ENCODE data around the gene SKOR1.

Gene SKOR1

DNA sequence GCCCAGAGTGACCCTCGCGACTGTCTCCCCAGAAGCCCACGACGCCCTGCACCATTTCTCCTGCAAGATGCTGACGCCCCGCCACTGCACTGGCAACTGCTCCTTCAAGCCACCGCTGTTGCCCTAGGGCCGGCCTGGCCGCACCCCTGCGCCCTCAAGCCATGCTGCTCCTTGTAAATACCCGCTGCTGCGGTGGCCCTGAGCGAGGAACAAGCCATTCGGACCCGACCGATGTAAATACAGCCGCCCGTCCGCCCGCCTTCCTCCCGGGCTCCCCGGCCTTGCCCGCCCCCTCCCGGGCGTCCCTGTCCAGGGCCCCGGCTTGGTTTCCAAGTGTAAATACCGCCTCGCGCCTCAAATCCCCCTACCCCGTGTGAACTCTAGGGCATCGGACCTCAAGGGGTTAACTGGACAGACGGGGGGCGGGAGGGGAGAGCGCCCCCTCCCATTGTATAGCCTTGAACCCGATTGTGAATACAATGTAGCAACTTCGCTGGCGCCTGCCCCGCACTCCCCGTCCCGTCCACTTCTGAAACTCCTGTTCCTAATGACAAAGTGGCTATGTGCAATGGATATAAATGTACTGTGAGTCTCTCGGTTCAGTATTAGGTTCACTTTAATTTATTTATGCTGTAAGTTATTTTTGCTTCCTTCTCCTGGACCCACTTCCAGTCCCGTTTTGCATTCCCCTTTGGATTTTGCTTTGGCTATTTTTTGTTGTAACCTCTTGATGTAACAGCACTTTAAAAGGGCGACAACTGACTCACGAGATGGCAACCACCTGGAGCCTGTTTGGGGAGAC, 8.6 kb downstream of the SKOR1 start:
- DNase-seq: no peak

DNA sequence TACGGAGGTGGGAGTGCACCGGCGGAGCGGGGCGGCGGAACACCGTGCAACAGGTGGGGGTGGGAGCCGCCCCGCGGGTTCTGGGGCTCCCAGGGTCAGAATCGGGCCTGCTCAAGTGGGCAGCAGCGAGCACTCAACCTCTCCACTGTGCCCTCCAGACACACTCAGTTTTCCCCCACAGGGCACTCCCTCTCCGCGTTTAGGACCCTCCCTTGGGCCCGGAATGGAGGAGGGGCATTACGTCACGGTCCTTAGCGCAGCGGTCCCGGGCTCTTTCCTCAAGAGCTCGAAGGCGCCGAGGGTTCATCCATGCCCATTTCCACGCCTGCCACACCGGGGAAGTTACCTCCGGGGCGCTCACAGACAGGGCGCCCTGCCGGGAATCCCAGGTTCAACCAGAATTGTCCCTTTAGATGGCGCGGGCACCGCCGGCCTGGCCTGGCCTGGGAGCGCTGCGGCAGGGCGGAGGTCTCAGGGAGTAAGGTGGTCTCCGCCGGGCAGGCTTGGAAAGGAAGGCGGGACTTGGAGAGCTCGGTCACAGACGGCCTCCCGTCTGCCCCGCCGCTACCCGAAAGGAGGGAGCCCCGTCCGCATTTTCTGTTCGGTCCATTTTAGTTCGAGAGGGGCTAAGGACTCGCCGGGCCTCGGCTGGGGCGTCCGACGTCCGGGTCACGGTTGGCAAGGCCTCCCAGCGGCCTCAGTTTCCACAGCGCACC, 9.4 kb downstream of the SKOR1 start:
- no peak for DNase-seq

DNA sequence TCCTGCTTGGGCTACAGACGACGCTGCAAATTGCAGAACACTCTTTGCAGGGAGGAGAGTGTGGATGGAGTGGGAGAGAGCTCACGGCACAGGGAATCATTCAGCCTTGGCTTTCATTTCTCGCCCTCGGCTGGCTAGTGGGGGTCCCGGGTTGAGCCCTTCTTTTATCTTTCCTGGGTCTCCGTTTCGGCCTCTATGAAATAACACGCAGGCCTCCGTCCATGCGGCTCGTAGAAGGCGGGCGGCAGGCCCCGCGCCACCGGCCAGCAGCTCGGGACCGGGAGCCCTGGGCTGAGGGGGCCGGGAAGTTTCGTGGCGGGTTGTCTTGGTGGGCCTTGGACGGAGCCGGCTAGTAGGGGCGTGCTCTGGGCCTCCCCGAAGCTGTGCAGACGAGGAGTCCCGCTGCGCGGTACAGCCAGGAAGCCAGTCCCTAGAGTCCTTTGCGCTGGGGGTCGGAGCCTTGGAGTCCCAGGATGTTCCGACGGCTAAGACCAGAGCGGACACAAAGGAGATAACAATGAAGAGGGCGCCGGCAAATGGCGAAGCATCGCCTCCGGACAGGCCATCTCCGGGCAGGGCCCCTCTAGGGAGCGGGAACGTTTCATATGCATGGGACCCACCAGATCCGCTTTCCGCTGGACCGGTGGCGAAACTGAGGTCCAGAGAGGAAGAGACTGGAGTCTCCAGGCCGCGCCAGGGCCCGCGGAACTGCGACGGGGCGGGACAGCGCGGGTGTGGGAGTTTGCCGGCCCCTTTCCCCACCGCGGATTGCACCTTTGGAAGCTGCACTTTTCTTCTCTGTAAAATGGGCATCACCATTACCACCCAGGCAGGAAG, 10.2 kb downstream of the SKOR1 start:
- DNase-seq: no peak

DNA sequence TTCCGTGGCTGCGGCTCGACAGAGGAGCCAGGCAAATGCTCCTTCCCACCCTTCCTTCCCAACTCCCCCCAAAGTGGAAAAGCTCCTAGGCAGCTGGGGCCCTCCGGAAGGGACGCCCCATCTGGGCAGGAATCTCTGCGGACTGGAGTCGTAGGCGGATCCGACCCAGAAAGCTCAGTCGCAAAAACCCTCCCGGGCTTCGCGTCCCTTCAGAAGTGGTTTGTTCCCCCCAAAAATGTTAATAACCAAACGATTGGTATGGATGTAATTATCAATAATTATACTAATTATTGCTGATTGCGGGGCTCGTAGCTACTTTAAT, 10.8 kb downstream of the SKOR1 start:
- DNase-seq: no peak

DNA sequence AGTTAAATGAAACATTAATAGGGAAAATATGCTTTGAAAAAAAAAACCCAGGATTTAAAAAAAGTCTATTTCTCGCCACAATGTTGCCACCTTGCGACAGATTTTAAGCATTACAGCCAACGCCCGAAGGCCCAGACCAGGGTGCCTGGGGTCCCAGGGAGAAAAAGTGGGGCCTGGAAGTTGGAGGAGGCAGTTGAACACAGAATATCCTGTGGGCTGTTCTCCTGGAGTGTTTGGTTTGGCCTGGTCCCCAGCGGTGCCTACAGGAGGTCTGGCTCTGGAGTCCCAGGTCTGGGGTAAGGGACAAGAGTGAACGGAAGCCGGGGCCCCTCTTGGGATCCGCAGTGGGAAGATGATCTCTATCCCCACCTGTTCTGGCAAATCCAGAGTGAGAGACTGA, 11.2 kb downstream of the SKOR1 start:
- peak; percentile 67 for DNase-seq

DNA sequence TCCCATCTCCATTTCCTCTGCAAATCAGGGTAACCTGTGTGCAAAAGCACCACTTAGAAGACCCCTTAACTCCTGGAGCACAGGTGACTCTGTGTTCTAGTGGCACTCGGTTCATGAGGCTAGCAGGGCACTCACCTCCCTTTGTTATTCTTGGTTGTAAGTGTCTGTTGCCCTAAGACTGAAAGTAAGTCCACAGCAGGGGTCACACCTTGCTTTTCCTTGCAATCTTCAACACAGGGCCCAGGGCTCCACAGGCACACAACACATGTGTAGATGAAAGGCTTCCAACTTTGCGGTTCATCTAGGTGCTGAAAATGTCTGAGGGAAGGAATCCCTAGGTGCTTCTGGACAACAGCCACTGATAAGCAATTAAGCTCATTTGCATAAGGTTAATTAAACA, 11.6 kb downstream of the SKOR1 start:
- no peak for DNase-seq

DNA sequence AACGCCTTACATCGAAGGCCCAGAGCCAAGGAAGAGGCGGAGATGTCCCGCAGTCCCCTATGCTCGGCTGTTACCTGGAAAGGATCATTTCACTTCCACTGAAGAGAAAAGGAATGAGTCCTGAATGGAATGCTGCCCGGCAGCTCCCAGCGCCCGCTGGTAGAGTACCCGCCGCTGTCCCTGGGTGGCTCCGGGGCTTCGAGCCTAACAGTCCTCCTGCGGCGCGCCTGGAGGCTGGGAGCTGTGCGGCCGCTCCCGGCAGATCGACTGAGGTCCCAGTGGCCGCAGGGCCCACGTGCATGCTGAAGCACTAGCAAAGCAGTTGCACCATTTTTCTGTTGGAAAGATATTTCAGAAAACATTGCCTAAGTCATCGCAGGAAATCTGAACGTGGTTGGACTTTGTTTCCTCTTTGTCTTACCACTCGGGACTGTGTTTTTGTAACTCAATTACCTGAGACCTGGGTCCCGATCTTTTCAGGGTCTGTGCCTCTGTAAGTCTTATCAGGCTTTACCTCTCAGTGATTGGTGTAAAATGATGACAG, 13.6 kb downstream of the SKOR1 start:
- DNase-seq: no peak

DNA sequence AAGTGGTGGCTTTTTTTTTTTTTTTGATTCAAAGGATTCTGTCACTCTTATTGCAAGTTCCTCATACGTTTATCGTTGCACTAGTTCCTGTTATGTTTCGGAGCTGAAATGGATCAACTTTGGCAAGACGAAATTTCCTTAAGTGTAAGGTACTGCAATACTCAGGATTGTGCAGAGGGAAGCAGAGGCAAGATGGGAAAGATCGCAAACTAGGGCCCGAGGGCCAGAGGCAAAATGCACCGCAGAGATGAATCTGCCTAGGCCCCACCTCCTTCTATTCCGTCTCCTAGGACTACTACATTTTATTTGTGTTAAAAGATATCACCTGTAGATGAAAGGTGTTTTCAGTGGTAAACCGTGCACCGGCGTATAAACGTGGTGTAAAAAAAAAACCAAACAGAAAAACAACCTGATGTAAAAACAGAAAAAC, 14.2 kb downstream of the SKOR1 start:
- peak; percentile 47 for DNase-seq

DNA sequence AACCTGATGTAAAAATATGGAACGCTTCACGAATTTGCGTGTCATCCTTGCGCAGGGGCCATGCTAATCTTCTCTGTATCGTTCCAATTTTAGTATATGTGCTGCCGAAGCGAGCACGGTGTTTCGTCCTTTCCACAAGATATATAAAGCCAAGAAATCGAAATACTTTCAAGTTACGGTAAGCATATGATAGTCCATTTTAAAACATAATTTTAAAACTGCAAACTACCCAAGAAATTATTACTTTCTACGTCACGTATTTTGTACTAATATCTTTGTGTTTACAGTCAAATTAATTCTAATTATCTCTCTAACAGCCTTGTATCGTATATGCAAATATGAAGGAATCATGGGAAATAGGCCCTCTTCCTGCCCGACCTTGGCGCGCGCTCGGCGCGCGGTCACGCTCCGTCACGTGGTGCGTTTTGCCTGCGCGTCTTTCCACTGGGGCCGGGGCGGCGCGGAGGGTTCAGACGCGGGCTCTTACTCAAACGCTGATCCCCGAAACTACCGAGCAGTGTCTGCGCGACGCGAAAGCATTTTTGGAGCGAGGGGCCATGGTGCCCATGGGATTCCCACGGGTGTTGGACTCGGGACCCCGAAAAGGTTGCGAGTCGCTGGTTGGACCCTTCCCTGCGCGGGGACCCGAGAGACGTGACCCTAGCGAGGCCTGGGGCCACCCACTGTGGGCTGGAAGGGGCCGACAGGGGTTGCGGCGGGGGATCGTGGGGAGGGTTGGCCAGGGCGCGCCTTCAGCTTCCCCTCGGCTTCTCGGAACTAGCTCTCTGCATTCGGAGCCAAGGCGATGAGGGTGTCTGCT, 14.8 kb downstream of the SKOR1 start, which contains the start of gene RNU6-1:
TSS of gene RNU6-1 (minus strand) at position 117 of the 820 bp plus-strand sequence.
- DNase-seq: peak; percentile 95

DNA sequence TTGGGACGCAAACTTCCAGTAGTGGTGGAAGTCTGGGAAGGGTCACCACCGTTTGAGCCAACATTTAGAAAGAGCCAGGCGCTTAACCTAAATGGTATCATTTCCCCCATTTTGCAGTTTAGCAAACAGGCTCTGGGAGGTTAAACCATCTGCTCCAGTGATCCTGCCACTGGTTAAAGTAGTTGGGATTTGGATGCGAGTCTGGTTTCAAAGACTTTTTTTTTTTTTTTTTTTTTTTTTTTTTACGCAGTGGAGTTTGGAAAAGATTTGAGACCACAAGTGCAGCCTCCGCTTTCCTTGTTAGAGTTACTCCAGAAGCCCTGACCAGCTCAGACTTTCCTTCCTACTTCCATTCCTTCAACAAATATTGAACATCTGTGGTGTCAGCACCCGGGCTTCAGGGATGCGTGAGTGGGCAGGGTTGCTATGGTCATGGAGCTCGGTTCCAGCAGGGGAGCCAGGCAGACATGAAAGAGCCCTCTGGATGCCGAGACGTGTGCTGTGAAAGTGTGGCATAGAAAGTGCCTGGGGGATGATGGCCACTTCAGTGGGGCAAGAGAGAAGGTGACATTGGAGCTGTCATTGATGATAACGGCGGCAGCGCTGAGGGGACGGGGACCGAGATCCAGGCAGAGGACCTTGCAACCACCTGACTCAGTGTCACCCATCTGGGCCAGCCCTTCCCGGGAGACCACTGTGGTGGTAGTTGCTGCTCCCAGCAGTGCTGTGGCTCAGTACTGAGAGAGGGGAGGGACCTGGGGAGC, 15.6 kb downstream of the SKOR1 start:
- no peak for DNase-seq

DNA sequence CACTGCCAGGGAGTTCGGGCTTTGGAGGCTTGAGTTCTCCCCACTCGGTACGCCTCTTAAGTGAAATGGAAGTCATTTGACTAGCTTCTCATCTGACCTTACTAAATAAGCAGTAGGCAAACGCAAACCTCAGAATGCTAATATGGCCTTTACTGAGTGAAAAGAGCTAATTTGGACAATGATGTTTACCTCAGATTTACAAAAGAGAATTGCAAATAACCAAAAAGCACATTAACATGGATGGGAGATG, 16.1 kb downstream of the SKOR1 start:
- no peak for DNase-seq

DNA sequence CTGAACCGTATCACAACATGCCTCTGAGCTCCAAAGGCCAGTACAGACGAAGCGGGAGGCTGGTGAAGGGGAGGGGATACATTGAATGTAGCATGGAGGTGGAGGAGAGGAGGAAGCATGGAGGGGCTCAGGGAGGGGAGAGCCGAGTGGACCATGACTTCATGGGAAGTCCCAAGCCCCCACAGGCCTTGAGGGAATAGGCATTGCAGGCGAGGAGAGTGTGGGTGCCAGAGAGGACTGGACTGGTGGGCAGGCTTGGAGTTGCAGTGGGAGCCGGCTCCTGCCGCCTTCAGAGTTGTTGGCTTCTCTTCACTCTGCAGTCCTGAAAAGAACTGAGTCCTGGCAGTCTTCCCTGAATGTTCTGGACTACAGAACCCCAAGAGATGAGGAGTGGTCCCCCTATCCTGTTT, 17.8 kb downstream of the SKOR1 start:
- DNase-seq: no peak

DNA sequence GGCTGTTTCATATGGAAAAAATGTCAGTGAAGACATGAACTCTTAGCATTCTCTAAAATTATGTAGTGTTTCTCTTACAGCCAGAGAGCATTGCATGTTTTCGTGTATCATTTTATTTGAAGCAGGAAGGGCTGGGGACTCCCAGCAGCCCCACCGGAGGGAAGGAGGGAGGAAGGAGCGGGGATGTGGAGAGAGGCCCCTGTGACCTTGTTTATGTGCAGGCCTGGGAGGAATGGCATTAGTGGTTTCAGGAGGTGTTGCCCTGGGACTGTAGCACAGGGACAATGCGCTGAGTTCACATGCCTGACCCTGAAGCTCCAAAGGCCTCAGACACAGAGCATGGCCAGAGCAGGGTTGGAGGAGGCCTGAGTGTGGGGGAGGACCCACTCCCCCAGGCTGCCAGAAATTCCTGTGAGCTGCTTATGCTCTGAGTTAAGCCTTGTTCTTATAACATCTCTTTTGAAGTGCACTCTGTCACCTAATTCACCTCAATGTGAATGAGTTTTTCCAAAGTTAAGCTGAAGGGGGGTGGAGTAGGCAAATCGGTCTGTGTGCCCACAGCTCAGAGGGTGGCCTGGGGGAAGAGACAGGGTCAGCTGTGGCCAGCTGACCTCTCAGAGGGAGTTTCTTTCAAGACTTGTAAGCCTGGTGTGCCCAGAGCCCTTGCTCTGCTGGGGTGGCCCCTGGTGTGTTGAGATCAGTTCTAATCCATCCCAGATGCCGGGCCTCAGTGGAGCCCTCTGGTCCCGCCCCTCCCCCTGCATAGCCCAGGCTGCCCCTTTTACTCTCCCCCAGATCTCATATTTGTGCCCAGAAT, 18.5 kb downstream of the SKOR1 start:
- DNase-seq: no peak

DNA sequence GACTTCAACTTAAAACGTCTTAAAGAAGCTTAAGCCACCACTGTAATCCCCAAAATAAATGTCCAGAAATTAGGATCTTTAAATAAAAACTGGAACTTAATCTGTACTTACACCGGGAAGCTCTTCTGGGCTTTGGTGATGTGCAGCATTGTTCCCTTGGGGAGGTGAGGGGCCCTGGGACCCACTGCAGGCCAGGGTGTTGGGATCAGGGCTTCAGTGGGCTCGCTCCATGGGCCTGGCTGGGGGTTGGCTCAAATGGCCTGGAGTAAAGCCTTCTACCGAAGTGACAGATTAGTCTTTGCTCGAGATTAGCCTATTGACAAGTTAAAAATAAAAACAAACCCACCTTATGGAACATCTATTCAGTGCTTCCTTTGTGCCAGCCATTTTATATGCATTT, 20.7 kb downstream of the SKOR1 start:
- no peak for DNase-seq

DNA sequence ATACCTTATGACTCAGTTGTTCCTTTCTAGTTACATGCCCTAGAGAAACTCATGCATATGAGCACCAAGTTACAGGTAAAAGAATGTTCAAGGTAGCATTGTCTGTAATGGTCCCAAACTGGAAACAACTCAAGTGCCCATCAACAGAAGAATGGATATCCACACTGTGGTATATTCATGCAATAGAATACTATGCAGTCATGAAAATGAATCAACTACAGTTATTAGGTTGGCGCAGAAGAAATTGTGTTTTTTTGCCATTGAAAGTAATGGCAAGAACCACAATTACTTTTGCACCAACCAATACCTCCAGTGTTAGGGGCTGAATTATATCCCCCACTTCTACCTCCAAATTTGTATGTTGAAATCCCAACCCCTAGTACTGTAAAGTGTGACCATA, 24.2 kb downstream of the SKOR1 start:
- no peak for DNase-seq

DNA sequence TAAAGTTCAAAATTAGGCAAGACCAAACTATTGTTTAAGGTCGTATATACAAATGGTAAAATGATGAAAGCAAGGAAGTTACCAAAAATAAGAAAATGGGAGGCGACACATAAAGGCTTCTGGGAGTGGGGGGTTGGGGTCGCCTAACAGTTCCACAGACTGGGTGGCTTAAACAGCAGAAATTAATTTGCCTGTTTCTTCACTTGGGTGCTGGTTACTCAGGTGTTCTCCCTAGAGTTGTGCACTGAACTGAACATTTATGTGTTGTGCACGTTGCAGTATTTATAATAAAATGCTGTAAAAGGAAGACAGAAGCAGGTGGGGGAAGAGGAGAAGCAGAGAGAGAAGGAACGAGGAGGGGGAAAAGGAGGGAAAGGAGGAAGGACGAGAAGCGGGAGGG, 25.0 kb downstream of the SKOR1 start:
- DNase-seq: no peak

DNA sequence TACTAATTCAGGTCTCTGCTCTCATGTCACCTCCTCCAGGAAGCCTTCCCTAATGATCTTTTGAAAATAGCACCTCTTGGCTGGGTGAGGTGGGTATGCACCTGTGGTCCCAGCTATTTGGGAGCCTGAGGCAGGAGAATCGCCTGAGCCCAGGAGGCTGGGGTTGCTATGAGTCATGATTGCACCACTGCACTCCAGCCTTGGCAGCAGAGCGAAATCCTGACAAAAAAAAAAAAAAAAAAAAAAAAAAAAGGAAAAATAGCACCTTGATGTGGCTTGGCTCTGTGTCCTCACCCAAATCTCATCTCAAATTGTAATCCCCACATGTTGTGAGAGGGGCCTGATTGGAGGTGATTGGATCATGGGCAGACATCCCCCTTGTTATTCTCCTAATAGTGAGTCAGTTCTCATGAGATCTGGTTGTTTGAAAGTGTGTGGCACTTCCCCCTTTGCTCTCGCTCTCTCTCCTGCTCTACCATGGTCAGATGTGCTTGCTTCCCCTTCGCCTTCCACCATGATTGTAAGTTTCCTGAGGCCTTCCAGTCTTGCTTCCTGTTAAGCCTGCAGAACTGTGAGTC, 25.8 kb downstream of the SKOR1 start:
- no peak for DNase-seq

DNA sequence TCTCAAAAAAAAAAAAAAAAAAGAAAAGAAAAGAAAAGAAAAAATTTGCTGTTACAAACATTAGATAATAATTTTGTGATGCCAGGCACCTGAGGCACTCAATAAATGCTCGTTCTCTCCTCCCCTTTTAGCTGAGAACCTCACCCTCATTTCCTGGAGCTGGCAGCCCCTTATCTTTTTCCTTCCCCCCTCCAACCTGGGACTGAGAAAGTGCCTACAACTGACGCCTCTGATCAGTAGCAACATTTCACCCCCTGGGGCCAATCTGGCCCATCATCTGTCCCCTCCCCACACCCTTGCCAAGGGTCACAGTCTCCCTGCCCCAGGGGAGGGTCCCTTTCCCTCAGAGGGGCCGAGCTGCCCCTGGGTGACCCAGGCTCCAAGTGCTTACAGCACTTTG, 27.1 kb downstream of the SKOR1 start:
- DNase-seq: no peak

DNA sequence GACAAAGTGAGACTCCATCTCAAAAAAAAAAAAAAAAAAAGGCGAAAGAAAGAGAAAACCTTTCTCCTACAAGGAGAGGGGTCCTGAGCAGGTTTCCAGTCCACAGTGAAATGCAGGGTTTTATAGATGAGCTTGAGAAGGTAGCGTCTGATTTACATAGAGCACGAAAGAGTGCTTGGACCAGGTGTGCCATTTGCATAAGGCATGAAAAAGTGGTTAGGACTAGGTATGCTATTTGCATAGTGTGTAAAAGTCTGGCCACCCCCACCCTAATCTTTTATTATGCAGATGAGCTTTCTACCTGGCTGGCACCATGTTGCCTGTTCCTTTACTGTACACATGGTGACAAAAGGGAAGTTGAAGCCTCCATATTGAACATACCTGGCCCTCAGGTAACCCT, 28.1 kb downstream of the SKOR1 start:
- DNase-seq: no peak

DNA sequence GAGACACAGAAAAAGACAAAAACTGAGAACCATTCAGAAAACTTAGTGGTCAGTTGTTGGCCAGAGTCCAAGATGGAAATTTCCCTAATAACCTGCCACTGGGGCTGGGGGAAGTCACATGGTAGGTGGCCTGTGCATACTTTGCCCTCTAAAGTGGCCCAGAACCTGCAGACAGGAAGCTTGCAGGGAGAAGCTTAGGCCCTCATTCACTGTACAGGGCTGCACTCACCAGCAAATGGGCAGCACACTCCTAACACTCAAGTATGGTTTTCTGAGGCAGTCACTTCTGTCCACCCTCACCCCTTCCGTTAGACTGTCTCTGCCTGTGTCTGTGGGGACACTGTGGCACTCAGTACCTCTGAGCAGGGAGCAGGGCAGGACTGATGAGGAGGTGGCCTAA, 29.0 kb downstream of the SKOR1 start:
- DNase-seq: no peak

DNA sequence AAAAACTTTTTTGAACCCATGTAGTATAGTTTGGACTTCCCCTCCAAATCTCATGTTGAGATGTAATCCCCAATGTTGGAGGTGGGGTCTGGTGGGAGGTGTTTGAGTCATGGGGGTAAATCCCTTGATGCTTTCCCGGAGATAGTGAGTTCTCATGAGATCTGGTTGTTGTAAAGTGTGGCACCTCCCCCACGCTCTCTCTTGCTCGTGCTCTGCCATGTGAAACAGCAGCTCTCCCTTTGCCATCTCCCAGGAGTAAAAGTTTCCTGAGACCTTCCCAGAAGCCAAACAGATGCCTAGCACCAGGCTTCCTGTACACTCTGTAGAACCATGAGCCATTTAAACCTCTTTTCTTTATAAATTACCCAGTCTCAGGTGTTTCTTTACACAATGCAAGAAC, 30.5 kb downstream of the SKOR1 start:
- DNase-seq: no peak
